ENCODE results near the gene MARK2. TPM values are rescaled to one million over a fixed set of nuclear protein-coding genes. Genes with fewer than 3 reads are reported as not detected.
A peak's percentile ranks its signal among the peaks of the same experiment; 100 is the strongest.

Gene MARK2
- polyA plus RNA-seq, 1 of the 3 experiments (the other 2 are of a cell fraction) = 18.8 TPM

- peaks cover 3 to 4% of the 10 kb centered on the region in 2 experiments for H3K36me3 ChIP-seq (replicated peaks in 1 of 2; ENCODE audit: control insufficient read depth in 1 of 2, insufficient read depth in 2 of 2, low read length in 1 of 2)
- H3K27me3 ChIP-seq (ENCODE audit: insufficient read depth) = no peaks in the 10 kb centered on the region
- H3K4me2 ChIP-seq = peak overlapping the region; percentile 55; the same call in 1 of the 2 replicates
- no peaks in the 10 kb centered on the region for H3K9me2 ChIP-seq
- peaks cover 34% of the 10 kb centered on the region for H4K20me1 ChIP-seq (ENCODE audit: insufficient read depth)
- no peak overlapping the region for H3K4me3 ChIP-seq (ENCODE audit: low read depth in 2 of 2, low read length in 1 of 2)
- DNase-seq = no peak
- H3K27ac ChIP-seq (ENCODE audit: low read depth in 2 of 2, low read length in 1 of 2) = peak overlapping the region; percentile 8 to 69; a peak in 1 of 4 replicates
- H2AFZ ChIP-seq (ENCODE audit: low read depth) = peak overlapping the region; percentile 77
- 38% methylated on average over 5 of the region's 5 CpGs for WGBS (ENCODE audit: low lambda C conversion rate)
- H3K79me2 ChIP-seq (ENCODE audit: insufficient read depth) = peaks cover 36% of the 10 kb centered on the region
- peaks cover 4% of the 10 kb centered on the region for H3F3A ChIP-seq (replicated peaks; ENCODE audit: insufficient read depth)
- no peaks in the 10 kb centered on the region for H3K9me3 ChIP-seq
- POLR2A ChIA-PET = interaction anchor here (1.5 to 1.6 kb wide), 2 partner anchors 35 to 106 kb away, joined by 3 to 5 read pairs; no protein-coding TSS in a partner anchor
- TF ChIP-seq TEAD4 (IDR thresholded peaks at IDR 0.05; ENCODE audit: borderline replicate concordance, insufficient read depth) (no peak), TCF12 (IDR thresholded peaks at IDR 0.05) (no peak), FOSL2 (IDR thresholded peaks at IDR 0.05; ENCODE audit: borderline replicate concordance, low read depth) (no peak), IRF3 (IDR thresholded peaks at IDR 0.05; ENCODE audit: low read depth, low read length) (no peak), MEF2A (IDR thresholded peaks at IDR 0.05; ENCODE audit: borderline replicate concordance, low read depth) (no peak), FOXJ3 (CRISPR knock-in tag; IDR thresholded peaks at IDR 0.05) (no peak), MXI1 (IDR thresholded peaks at IDR 0.05; ENCODE audit: low read depth, low read length) (no peak)
- peaks cover 12 to 28% of the 10 kb centered on the region in 2 experiments; a peak in 3 of 4 replicates for H3K4me1 ChIP-seq (ENCODE audit: control insufficient read depth in 1 of 2, insufficient read depth in 2 of 2, low read depth in 1 of 2, low read length in 1 of 2)
- H3K9ac ChIP-seq = peak overlapping the region; percentile 48; the same call in 1 of the 2 replicates
- CTCF ChIA-PET = interaction anchor here (0.6 to 6.7 kb wide), 60 partner anchors 9 to 1086 kb away, joined by 3 to 162 read pairs (median 5); partner anchors contain the start of genes MACROD1, NAA40, RCOR2 and ZFTA
These were observed 1.2 kb upstream of the MARK2 start for GRCh38 chr11:63837739-63838138.

GRCh38 chr11:63838150-63838677 is 696 bp upstream of the MARK2 start:
- CTCF ChIA-PET = interaction anchor here (0.6 to 6.7 kb wide), 46 partner anchors 9 to 385 kb away, joined by 3 to 162 read pairs (median 6); partner anchors contain the start of genes MACROD1, RCOR2 and ZFTA

More at GRCh38 chr11:63838150-63838677, 696 bp upstream of the MARK2 start:
- peak overlapping the region; percentile 8 to 69; a peak in 1 of 4 replicates for H3K27ac ChIP-seq (ENCODE audit: low read depth in 2 of 2, low read length in 1 of 2)
- peak overlapping the region; percentile 77 for H2AFZ ChIP-seq (ENCODE audit: low read depth)
- TF ChIP-seq PBX3 (IDR thresholded peaks at IDR 0.05) (0 out of 2 replicates have a peak, but pooled peaks have one; percentile 5), SIN3A (IDR thresholded peaks at IDR 0.05; ENCODE audit: borderline replicate concordance, low read depth, low read length) (no peak)
- no peaks in the 10 kb centered on the region for H3K9me2 ChIP-seq
- WGBS (ENCODE audit: low lambda C conversion rate) = 46% methylated on average over 18 of the region's 18 CpGs
- no peaks in the 10 kb centered on the region for H3K27me3 ChIP-seq (ENCODE audit: insufficient read depth)
- H3F3A ChIP-seq (replicated peaks; ENCODE audit: insufficient read depth) = peaks cover 4% of the 10 kb centered on the region
- POLR2A ChIA-PET = interaction anchor here (0.5 to 1.8 kb wide), 8 partner anchors 8 to 157 kb away, joined by 3 to 8 read pairs (median 4); partner anchors contain the start of gene RCOR2
- H4K20me1 ChIP-seq (ENCODE audit: insufficient read depth) = peaks cover 39% of the 10 kb centered on the region
- H3K36me3 ChIP-seq (replicated peaks in 1 of 2; ENCODE audit: control insufficient read depth in 1 of 2, insufficient read depth in 2 of 2, low read length in 1 of 2) = peaks cover 4 to 8% of the 10 kb centered on the region in 2 experiments
- peak overlapping the region; percentile 48; the same call in 1 of the 2 replicates for H3K9ac ChIP-seq
- H3K4me2 ChIP-seq = peak overlapping the region; percentile 55; the same call in 1 of the 2 replicates
- H3K4me1 ChIP-seq (ENCODE audit: control insufficient read depth in 1 of 2, insufficient read depth in 2 of 2, low read depth in 1 of 2, low read length in 1 of 2) = peaks cover 12 to 28% of the 10 kb centered on the region in 2 experiments; a peak in 3 of 4 replicates
- H3K79me2 ChIP-seq (ENCODE audit: insufficient read depth) = peaks cover 41% of the 10 kb centered on the region
- peak overlapping the region; percentile 23 to 42 for H3K4me3 ChIP-seq (ENCODE audit: low read depth in 2 of 2, low read length in 1 of 2)
- no peak for DNase-seq
- H3K9me3 ChIP-seq = no peaks in the 10 kb centered on the region

Data from SK-N-SH (cell line).